Mammary epithelial cell (primary cell): ENCODE results near the gene FANCB.

Experiments
- EZH2 ChIP-seq: IDR thresholded peaks from 2 replicates; pipeline ENCODE4 v1.6.1; 2012; ENCODE audit warnings: low read length, inconsistent platforms, borderline replicate concordance
- TF ChIP-seq, protein P1 (sequence below), 2 donors: IDR thresholded peaks in 1 of 2; conservative IDR thresholded peaks in 1 of 2; 2 replicates each; pipeline ENCODE4 v1.5.1; 2011 to 2012; ENCODE audit warnings: inconsistent platforms in 2 of 2, low read length in 2 of 2, mild to moderate bottlenecking in 2 of 2, control low read depth in 1 of 2, low read depth in 1 of 2; ENCODE audit not compliant: insufficient read depth in 1 of 2; ENCODE audit errors: extremely low read depth in 1 of 2

- TF ChIP-seq, protein P1, sequence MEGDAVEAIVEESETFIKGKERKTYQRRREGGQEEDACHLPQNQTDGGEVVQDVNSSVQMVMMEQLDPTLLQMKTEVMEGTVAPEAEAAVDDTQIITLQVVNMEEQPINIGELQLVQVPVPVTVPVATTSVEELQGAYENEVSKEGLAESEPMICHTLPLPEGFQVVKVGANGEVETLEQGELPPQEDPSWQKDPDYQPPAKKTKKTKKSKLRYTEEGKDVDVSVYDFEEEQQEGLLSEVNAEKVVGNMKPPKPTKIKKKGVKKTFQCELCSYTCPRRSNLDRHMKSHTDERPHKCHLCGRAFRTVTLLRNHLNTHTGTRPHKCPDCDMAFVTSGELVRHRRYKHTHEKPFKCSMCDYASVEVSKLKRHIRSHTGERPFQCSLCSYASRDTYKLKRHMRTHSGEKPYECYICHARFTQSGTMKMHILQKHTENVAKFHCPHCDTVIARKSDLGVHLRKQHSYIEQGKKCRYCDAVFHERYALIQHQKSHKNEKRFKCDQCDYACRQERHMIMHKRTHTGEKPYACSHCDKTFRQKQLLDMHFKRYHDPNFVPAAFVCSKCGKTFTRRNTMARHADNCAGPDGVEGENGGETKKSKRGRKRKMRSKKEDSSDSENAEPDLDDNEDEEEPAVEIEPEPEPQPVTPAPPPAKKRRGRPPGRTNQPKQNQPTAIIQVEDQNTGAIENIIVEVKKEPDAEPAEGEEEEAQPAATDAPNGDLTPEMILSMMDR (conservative IDR thresholded peaks at IDR 0.05 in 1 of 2, IDR thresholded peaks at IDR 0.05 in 1 of 2; ENCODE audit: extremely low read depth in 1 of 2, insufficient read depth in 1 of 2, low read depth in 1 of 2, low read length in 2 of 2): no peak
- TF ChIP-seq EZH2: no peak
These were observed 29.2 kb downstream of the FANCB start for GRCh38 chrX:14843666-14844065.
